M059J (cell line): Measurements from ENCODE around the gene COMTD1. TPM values are rescaled to one million over a fixed set of nuclear protein-coding genes. Genes with fewer than 3 reads are reported as not detected.

Experiments
- DNase-seq: peaks from one replicate; pipeline ENCODE4 v3.0.0-alpha.2; 2012; ENCODE audit warnings: low read depth
- total RNA-seq: library from RNA; depleted of rRNA; stranded (reverse); fragments of >200 nt; shearing (Covaris generic); gene quantifications from 2 replicates; pipeline ENCODE4 v1.2.3, GENCODE V29; 2014

COMTD1 gene
- total RNA-seq, 1 experiment from 2014 or later: 16.4 TPM

DNA sequence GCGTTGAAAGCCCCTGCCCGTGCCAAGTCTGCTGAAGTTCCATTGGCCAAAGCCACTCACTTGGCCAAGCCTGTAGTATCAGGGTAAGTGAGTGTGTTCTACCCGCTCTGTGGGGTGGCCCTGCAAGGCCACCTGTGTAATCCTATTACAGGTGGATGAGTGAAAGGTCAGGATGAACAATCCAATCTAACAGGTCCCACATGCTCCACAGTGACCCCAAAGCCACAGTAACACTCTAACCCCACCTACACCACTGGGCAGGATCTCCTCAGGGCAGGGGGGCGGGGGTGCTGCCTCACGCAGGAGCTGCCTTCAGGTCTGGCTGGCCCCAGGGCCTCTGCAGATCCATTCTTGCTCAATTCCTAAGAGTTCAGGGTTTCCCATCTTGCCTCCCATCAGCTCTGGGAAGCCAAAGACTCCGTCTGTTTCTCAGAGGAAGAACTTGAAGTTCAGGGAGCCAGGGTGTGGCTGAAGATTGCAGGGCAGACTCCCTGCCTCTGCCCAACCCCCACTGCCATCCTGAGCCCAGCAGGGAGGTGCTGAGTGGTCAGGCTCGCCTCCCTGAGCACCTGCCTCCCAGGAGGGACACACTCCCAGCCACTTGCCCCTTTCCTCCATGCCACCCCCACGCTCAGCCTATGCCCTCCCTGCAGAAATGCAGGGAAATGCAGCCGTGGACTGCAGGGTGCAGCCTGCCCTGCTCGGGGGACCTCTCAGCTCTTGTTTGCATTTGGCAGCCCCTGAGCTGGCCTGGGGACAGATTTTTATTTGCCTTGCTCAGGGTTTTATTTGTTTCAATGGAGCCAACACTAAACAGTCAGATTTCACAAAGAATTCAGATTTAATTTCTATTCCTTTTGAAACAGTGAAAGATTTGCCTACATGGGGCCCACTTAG, 9.8 kb upstream of the COMTD1 start:
- DNase-seq: no peak

DNA sequence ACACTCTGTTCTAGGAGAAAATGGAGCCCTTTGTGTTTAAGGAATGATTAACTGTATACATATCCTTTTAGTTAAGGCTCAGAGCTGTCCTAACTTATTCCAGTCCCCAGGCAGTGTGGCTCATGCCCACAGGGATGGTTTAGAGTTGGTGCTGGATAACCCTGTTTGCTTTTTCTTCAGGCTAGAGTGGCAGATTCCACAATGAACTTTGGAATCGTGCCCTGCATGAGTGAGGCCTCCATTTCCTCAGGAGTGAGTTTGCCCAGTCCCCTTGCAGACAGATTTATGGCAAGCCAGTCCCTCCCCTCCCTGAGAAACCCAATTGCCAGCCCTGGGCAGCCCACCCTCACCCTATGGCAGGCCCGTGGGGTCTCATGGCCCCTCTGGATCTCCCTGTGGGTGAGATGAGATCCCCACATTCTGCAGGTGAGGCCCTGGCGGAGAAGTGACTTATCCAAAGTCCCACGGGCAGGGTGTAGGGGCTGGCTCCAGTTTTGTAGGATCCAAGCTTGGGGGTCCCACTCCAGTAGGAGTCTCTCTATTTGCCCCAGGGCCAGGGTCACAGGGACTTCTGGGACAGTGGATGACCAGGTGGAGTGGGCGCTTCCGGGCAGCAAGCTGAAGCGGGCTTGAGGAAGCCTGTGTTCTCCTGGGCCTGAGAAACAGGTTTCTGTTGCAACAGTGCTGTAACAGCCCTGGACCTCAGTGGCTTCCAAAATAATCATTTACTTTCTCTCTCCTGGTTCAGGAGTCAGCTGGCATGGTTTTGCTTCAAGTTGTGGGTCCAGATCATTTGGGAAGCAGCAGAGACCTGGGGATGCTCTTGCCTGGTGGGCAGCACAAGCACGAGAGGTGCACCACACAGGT, 9.0 kb upstream of the COMTD1 start:
- DNase-seq: no peak

DNA sequence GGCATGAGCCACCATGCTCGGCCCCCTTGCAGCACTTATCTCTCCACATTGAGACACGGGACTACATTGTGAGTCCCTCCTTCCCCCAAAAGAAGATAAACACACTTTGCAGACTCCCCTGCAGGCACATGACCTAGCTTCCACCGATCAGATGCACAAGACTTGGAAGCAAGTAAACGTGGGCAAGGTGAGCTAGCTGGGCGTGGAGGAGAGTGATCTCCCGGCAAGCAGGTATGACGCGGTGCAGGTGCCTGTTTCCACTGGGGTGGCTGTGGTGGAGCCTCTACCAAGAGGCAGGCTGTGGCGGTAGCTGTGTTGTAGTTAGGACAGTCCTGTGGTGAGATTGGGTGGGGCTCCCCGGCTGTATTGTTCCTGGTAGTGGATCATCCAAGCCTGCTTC, 7.7 kb upstream of the COMTD1 start:
- no peak for DNase-seq

DNA sequence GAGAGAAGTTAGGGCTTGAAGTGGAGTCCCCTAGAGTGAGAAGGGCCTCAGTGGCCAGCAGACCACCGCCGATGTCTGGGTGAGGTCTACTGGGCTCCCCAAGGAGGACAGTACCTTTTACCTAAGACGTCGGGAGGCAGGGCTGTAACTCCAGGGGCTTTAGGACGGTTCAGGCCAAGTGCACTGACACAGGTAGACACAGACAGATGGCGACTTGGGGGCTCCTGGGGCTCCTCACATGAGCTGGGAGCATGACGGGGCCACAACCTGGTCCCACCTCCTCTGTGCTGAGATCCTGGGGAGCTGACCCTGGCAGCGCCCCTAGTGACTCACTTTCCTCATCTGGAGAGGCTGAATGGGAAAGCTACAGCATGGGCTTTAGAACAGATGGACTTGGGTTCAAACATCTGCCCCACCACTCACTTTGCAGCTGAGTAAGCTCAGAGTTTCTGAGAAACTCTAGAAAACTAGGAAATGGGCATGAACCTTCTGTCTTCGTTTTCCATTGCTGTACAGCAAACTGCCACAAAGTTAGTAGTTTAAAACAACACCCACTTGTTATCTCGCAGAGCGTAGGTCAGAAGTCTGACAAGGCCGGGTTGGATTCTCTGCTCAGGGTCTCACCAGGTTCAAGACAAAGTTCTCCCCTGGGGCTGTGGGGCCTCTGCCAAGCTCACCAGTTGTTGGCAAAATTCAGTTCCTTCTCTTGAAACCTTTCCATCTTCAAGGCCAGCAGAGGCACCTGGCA, 4.7 kb upstream of the COMTD1 start:
- DNase-seq: no peak

GRCh38 chr10:75239096-75239790, 3.5 kb upstream of the COMTD1 start:
- DNase-seq: no peak

DNA sequence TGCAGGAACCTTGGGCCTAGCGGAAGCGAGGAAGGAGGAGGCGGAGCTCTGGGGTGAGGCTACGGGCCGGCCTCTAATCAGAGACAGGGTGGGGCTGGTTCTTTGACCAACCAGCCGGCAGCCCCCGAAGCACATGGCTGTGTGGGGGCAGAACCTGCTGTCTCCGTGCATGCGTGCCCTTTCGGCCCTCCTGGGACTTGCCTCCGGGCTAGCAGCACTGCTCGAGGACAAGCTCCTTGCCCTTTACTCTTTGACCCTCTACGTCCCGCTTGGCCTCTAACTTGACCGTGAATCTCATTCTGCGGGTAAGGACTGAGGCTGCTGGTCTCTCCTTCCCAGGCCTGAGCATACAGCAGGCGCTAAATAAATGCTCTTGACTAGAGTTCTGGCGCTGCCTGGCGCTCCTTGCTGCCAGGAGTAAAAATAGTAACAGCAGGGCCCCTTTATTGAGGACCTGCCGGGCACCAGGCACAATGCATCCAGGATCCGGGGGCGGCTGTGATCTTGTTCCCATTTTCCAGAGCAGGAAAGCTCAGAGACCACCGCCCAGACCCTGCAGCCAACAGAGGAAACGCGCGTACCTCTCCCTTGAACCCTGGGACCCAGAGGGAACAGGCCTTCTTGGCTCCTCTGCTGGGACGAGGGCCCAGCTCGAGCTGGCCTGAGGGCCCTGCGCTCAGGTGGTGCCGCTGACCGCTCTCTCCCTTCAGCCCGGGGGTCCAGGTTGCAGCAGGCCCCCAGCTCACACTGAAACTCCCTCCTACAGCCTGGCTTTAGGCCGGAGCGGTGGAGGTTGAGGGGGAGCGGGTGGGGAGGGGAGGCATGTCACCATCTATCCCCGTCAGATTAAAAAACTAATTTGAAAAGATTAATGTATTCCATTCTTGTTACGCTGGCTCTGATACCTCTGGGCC, 2.7 kb upstream of the COMTD1 start:
- DNase-seq: no peak

DNA sequence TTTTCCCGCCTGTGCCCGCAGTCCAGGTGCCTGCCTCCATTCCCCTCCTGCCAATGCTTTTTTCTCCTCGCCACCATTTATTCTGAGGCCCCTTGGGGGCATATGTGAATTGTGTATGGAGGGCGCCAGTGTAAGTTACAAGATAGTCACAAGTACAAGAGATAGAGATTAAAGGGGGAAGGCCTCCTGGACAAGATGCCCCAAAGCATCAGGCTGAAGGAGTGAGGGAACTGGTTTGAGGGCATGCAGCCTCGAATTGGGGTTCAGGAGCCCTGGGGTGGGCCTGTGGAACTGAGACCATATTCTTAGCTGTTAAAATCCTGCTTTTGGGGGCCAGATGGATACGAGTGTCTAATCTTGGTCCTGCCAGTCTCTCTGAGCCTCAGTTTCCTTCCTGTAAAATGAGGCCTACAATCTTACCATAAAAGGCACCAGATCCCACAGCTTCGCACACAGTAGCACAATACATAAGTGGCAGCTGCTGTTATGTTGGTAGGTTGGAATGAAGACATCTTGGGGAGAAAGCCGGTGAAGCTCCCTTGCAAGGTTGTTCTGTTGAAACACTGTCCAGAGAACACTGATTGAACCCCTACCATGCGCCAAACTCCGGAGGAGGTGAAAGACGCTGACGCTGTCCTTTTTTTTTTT, 545 bp upstream of the COMTD1 start:
- no peak for DNase-seq

GRCh38 chr10:75234683-75235374, 928 bp downstream of the COMTD1 start:
- DNase-seq: no peak

GRCh38 chr10:75234017-75234682, 1.6 kb downstream of the COMTD1 start:
- peak; percentile 20 for DNase-seq

DNA sequence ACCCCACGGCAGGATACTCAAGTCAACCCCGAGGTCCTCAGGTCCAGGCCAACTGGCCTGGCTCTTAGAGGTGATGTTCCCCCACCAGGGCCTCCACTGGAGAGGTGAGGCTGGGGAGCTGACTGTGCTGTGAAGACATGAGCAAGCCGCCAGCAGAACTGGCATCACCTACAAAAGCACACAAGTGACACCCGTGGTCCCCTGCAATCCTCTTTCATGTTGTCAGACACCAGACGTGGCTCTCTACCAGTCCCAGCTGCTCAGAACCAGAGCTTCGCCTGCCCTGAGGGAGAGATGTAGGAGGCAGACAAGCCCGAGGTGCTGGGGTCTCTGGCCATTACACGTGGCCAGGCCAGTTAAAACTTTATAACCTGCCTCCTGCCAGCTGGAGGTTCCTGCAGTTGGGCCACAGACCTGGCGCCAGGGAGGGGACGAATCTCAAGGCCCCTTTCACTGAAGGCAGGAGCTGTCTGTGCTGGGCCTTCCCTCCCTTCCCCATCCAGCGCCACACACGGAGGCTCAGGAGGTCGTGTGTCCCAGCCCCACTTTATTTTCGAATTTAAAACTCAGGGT, 2.2 kb downstream of the COMTD1 start:
- peak; percentile 38 for DNase-seq

DNA sequence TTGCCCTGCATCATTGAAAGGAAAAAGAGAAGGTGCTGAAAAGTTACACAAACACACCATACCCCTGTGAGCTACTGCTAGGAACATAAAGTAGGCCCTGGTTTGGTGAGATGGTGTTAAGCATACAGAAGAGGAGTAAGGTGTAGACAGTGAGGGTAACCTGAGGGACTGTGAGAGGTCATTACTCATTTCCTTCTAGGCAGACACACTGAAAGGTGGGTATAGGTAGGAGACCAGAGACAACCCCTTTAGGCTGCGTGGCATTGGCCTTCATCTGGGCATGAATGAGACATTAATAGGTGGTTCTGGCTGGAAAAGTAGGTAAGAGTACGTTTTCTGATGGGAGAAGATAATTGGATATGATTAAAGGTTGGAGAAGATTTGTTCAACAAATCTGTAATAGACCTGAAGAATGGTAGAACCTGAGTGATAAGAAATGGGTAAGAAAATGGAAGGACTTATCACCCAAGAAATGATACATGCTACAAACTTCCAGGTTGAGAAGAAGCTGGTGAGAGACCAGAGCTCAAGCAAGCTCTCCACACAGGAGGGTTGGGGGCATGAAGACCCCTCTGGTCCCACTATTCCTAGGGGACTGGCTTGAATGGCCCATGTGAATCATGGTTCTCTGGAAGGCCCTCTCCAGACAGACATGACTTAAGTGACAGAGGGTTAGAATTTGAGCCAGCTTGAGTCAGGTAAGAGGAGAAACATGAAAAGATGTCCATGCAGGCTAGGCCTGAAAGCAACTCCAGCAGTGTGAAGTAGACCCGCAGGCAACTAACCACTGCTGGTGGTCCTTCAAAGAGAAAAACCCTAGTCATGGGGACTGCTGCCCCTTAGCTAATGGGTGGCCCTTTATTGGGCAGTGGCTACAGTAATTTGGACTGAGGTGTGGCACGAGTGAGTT, 3.8 kb downstream of the COMTD1 start:
- DNase-seq: no peak

DNA sequence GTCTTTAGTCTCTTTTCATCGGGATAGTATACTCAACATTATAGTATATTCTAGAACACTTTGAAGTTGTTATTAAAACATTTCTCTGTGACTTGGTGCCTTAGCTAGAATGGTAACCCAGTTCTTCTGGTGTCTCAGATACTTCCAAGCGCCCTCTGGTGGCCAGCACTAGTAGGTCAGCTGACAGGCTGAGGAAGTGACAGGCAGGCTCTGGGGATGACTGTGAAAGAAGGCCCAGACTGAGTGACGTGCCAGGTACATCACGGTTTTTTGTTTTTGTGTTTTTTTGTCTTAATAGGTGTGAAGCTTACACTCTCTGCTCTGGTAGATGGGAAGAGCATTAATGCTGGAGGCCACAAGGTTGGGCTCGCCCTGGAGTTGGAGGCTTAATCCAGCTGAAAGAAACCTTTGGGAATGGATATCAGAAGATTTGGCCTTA, 5.1 kb downstream of the COMTD1 start:
- DNase-seq: peak; percentile 81

DNA sequence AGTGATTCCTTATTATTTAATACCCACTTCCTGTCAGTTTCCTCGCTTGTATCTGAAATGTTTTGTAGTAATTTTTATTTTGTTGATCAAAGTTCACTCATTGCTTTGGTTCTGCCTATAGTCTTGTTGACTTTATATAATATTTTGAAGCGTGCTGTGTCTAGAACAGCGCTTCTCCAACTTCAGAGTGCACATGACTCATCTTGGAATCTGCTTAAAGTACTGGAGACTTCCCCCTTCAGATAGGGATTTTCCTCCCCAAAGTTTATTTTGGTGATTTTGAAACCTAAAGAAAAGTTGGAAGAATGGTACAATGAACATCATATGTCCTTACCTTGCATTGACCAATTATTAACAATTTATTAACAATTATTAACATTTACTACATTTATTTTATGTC, 5.8 kb downstream of the COMTD1 start:
- no peak for DNase-seq

- DNase-seq: no peak
Measured at GRCh38 chr10:75228834-75229233, 6.9 kb downstream of the COMTD1 start.

- DNase-seq: no peak
Measured at GRCh38 chr10:75228278-75228677, 7.5 kb downstream of the COMTD1 start.

- DNase-seq: peak; percentile 49
Measured at GRCh38 chr10:75226656-75227055, 9.1 kb downstream of the COMTD1 start.

DNA sequence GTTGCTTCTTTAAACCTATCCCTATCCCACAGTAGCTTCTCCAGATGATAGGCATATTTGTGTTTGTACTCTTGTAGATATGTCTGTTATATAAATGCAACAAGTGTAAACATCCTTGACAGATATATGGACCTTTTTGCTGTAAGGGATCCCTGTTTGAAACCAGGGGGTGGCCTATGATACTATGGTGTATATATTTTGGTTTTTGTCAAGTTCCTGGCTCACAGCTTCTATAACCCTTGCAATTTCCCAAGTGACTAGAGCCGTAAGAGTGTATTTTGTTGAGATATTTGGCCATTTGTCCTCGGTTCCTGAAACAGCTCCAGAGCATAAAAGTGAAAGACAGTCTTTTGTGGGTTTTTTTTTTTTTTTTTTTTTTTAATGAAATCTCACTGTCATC, 9.7 kb downstream of the COMTD1 start:
- DNase-seq: no peak
